Measurements from ENCODE around the gene ARHGAP26.

DNA sequence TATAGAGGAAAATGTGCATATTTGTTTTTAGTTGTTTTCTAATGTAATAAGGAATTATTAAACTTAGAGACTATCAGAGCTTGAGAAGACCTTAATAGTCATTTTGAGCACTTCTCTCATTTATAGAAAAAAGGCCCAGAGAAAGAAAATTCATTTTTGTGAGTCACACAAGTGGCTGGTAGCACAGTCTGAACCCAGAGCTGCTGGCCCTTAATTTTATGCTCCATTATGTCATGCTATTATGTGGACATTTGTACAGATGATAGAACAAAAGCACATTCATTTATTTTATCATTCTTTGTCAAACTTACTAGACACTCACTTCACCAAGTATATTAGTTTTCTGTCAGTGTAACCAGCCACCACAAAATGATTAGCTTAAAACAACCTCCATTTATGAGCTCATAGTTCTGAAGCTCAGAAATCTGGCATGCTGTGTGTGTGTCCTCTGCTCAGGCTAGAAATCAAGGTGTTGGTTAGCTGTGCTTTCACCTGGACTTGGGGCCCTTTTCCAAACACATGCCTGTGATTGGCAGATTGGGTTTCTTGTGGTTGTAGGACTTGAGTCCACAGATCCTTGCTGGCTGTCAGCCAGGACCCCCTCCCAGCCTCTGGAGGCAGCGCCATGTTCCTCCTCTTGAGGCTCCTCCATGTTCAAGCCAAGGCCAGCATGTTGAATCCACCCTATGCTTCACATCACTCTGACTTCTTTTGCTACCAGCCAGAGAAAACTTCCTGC is 188.9 kb downstream of the ARHGAP26 start:
- TF ChIP-seq, protein P1, sequence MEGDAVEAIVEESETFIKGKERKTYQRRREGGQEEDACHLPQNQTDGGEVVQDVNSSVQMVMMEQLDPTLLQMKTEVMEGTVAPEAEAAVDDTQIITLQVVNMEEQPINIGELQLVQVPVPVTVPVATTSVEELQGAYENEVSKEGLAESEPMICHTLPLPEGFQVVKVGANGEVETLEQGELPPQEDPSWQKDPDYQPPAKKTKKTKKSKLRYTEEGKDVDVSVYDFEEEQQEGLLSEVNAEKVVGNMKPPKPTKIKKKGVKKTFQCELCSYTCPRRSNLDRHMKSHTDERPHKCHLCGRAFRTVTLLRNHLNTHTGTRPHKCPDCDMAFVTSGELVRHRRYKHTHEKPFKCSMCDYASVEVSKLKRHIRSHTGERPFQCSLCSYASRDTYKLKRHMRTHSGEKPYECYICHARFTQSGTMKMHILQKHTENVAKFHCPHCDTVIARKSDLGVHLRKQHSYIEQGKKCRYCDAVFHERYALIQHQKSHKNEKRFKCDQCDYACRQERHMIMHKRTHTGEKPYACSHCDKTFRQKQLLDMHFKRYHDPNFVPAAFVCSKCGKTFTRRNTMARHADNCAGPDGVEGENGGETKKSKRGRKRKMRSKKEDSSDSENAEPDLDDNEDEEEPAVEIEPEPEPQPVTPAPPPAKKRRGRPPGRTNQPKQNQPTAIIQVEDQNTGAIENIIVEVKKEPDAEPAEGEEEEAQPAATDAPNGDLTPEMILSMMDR (optimal IDR thresholded peaks at IDR 0.05 in 1 of 3, IDR thresholded peaks at IDR 0.05 in 1 of 3, conservative IDR thresholded peaks at IDR 0.05 in 1 of 3; ENCODE audit: extremely low read depth in 1 of 3, insufficient read depth in 2 of 3, low read length in 3 of 3) = no peak
- TF ChIP-seq EZH2 (IDR thresholded peaks at IDR 0.05; ENCODE audit: low read length) = no peak

All from keratinocyte (primary cell).